ENCODE data around the gene SCGB1A1. TPM values are rescaled to one million over a fixed set of nuclear protein-coding genes. Genes with fewer than 3 reads are reported as not detected.

SCGB1A1 gene
- total RNA-seq, 3 donors from 2014 or later, result not detected

DNA sequence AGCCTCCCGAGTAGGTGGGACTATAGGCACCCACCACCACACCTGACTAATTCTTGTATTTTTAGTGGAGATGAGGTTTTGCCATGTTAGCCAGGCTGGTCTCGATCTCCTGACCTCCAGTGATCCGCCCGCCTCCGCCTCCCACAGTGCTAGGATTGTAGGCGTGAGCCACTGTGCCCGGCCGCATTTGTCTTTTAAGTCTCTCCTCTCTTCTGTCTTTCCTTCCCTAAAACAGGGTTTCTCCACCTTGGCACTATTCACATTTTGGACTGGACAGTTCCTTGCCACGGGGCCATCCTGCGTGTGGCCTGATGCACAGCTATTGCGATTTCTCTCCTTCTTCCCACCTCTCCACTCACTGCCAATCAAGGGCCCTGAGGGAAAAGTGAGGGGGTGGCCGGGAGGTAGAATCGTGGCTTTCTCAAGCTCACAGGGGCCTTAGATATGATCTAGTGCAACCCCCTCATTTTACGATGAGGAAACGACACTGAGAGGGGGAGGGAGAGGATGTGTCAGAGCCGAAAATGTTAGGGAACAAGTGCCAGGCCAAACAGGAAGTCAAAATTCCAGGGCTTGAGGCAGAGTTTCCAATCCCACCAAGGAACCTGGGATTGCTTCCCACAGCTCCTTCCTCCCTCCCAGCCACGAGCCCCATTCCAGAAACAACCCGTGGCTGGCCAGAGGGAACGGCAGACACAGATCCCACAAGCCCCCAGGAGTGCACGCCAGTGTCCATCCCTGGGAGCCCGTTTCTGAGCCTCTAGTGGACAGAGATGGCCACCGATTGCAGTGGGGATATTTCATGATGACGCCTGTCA lies 21.2 kb downstream of the SCGB1A1 start:
- H3K9me3 ChIP-seq, result no peaks in the 10 kb centered on the region
- intact Hi-C loops (cut with DNase I; ENCODE audit: low total_unique reads), result no loop called here
- H3K4me3 ChIP-seq, result peak overlapping the region in 2 of 3 donors; percentile 24 to 54
- peaks cover 0 to 22% of the 10 kb centered on the region in 2 donors for H3K4me1 ChIP-seq
- no peaks in the 10 kb centered on the region for H3K27me3 ChIP-seq
- no peaks in the 10 kb centered on the region for H3K36me3 ChIP-seq
- DNase-seq (ENCODE audit: low spot score in 2 of 2), result peak in 1 of 2 donors; percentile 65
- H3K27ac ChIP-seq, result peak overlapping the region; percentile 90 to 95
- TF ChIP-seq, protein P1, sequence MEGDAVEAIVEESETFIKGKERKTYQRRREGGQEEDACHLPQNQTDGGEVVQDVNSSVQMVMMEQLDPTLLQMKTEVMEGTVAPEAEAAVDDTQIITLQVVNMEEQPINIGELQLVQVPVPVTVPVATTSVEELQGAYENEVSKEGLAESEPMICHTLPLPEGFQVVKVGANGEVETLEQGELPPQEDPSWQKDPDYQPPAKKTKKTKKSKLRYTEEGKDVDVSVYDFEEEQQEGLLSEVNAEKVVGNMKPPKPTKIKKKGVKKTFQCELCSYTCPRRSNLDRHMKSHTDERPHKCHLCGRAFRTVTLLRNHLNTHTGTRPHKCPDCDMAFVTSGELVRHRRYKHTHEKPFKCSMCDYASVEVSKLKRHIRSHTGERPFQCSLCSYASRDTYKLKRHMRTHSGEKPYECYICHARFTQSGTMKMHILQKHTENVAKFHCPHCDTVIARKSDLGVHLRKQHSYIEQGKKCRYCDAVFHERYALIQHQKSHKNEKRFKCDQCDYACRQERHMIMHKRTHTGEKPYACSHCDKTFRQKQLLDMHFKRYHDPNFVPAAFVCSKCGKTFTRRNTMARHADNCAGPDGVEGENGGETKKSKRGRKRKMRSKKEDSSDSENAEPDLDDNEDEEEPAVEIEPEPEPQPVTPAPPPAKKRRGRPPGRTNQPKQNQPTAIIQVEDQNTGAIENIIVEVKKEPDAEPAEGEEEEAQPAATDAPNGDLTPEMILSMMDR (IDR thresholded peaks at IDR 0.05), result no peak
- no peak for TF ChIP-seq POLR2A (IDR thresholded peaks at IDR 0.05)
- TF ChIP-seq POLR2AphosphoS5 (IDR thresholded peaks at IDR 0.05), result peak; percentile 12 to 35 (median 25)

DNA sequence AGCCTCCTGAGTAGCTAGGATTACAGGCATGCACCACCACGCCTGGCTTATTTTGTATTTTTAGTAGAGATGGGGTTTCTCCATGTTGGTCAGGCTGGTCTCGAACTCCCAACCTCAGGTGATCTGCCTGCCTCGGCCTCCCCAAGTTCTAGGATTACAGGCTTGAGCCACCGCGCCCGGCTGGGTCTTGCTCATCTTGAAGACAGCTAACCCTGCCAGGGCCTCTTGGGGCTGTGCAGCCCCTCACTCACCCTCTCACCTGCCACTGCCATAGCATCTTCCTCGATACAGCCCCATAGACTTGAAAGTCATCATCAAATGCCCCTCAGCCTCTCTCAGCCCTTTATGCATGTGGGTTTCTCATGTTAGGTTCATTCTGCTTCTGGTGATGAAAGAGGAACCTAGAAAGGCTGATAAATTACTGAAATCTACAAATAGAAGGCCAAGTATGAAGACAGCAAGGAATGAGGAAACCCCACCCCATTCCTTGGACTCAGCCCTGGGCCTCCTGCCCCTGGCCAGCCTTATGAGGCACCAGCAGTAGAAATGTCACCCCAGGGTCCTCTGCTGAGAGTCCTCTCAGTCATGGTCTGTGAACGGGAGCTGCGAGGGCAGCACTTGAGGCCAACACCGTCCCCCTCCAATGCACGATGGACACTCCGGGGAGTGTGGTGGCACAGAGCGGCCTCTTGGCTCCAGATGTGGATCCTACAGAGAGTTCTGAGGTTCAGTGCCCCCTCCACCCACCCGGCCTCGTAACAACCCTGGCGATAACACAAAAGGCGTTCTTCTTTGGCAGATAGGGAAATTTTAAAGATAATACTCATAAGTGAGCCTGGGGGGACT lies 24.8 kb downstream of the SCGB1A1 start:
- no peak for DNase-seq (ENCODE audit: low spot score in 2 of 2)
- peak overlapping the region; percentile 23 to 62 (median 51) for H3K4me3 ChIP-seq
- no peaks in the 10 kb centered on the region for H3K27me3 ChIP-seq
- H3K9me3 ChIP-seq, result no peaks in the 10 kb centered on the region
- peak overlapping the region; percentile 92 to 96 for H3K27ac ChIP-seq
- TF ChIP-seq, protein P1 (IDR thresholded peaks at IDR 0.05), result no peak
- TF ChIP-seq POLR2A (IDR thresholded peaks at IDR 0.05) (no peak), POLR2AphosphoS5 (IDR thresholded peaks at IDR 0.05) (peak in 2 of 3 donors; percentile 15 to 17)
- intact Hi-C loops (cut with DNase I; ENCODE audit: low total_unique reads), result no loop called here
- H3K36me3 ChIP-seq, result no peaks in the 10 kb centered on the region
- peaks cover 5 to 28% of the 10 kb centered on the region in 2 donors for H3K4me1 ChIP-seq

DNA sequence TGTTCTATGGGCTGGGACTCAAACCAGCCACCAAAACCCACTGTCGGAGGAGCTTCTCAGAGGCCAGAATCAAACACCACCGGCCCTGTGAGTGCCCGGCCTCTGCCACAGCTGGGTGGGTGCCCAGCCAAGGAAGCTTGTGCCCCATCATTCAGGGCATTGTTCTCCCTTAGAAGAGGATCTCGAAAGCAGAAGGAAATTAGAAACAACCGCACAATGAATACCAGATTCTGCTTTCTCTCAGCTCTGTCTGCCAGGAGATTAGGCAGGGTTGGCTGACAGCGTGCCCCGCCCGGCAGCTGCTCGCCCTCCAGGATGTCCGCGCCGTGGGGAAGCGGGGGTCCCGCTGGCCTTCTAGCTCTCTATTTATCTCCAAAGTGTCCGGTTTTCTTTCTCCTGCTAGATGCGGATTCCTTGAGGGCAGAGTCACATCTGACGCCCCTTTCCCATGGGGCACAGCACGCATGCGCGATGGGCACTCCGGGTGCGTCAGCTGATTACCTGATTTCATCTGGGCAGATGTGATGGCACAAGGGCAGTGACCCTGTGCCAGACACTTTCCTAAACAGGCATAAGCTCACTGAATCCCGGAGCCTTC lies 25.5 kb downstream of the SCGB1A1 start:
- H3K4me3 ChIP-seq, result peak overlapping the region; percentile 23 to 62 (median 51)
- DNase-seq (ENCODE audit: low spot score in 2 of 2), result peak in 1 of 2 donors; percentile 69
- peak; percentile 49 to 63 (median 58) for TF ChIP-seq POLR2AphosphoS5 (IDR thresholded peaks at IDR 0.05)
- TF ChIP-seq, protein P1 (IDR thresholded peaks at IDR 0.05), result no peak
- peaks cover 5 to 28% of the 10 kb centered on the region in 2 donors for H3K4me1 ChIP-seq
- intact Hi-C loops (cut with DNase I; ENCODE audit: low total_unique reads), result no loop called here
- H3K9me3 ChIP-seq, result no peaks in the 10 kb centered on the region
- H3K27me3 ChIP-seq, result no peaks in the 10 kb centered on the region
- no peaks in the 10 kb centered on the region for H3K36me3 ChIP-seq
- peak overlapping the region; percentile 92 to 96 for H3K27ac ChIP-seq

DNA sequence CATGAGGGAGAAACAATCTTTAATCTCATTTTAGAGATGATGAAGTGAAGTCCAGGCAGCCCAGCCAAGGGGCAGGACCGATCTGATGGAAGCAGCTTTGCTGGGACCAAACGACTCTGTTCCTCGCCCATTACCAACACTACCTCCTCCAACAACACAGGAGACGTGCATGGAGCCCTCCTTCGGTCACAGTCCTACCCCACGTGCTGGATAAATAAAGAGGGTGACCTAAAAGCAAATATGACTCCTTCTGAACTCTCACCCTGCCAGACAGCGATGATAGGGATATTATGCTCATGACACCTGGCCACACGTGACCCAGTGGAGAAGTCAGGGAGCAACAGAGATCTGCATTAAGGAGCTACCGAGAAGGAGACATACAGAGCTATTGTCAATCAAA lies 26.0 kb downstream of the SCGB1A1 start:
- Histone ChIP-seq H3K9me3 (no peaks in the 10 kb centered on the region), H3K36me3 (no peaks in the 10 kb centered on the region), H3K4me1 (peaks cover 5 to 28% of the 10 kb centered on the region in 2 donors), H3K27ac (peak overlapping the region; percentile 92 to 96), H3K4me3 (peak overlapping the region; percentile 23 to 62 (median 51)), H3K27me3 (no peaks in the 10 kb centered on the region)
- DNase-seq (ENCODE audit: low spot score in 2 of 2), result no peak
- intact Hi-C loops (cut with DNase I; ENCODE audit: low total_unique reads), result no loop called here
- TF ChIP-seq POLR2AphosphoS5 (IDR thresholded peaks at IDR 0.05), result no peak
- TF ChIP-seq POLR2A (IDR thresholded peaks at IDR 0.05), result no peak
- TF ChIP-seq, protein P1 (IDR thresholded peaks at IDR 0.05), result no peak

Data from breast epithelium (tissue), 4 donors.